NCI-H128 (cell line): ENCODE data around the gene ANKRD29.
"Not testable (repeated sequence)": the region's sequence is repeated elsewhere in the genome, so short reads cannot be mapped to it uniquely, and the experiment has no call there.

Experiments used
- DNase-seq: peaks from one replicate; lab custom pipeline; 2025; ENCODE audit not compliant: unreplicated experiment; lab: John Stamatoyannopoulos, UW

Gene ANKRD29

GRCh38 chr18:23617412-23618014 is 45.2 kb downstream of the ANKRD29 start:
- no peak for DNase-seq

- DNase-seq: no peak
These were observed 46.5 kb downstream of the ANKRD29 start for GRCh38 chr18:23616258-23616657.

GRCh38 chr18:23614891-23615290 is 47.8 kb downstream of the ANKRD29 start:
- no peak for DNase-seq

GRCh38 chr18:23614413-23614812 is 48.3 kb downstream of the ANKRD29 start:
- no peak for DNase-seq

- not testable (repeated sequence) for DNase-seq
These were observed 49.6 kb downstream of the ANKRD29 start for GRCh38 chr18:23613091-23613475.

- DNase-seq: no peak
These were observed 50.1 kb downstream of the ANKRD29 start for GRCh38 chr18:23612434-23613090.

GRCh38 chr18:23609390-23610023 is 53.2 kb downstream of the ANKRD29 start:
- no peak for DNase-seq

GRCh38 chr18:23608211-23608610 is 54.5 kb downstream of the ANKRD29 start:
- no peak for DNase-seq

GRCh38 chr18:23605941-23606340 is 56.8 kb downstream of the ANKRD29 start:
- DNase-seq: no peak

- no peak for DNase-seq
These were observed 62.9 kb downstream of the ANKRD29 start for GRCh38 chr18:23599809-23600208.

GRCh38 chr18:23596183-23596582 is 66.5 kb downstream of the ANKRD29 start:
- no peak for DNase-seq

GRCh38 chr18:23595591-23595990 is 67.1 kb downstream of the ANKRD29 start:
- no peak for DNase-seq

GRCh38 chr18:23593720-23594119 is 69.0 kb downstream of the ANKRD29 start:
- DNase-seq: no peak

- no peak for DNase-seq
These were observed 69.8 kb downstream of the ANKRD29 start for GRCh38 chr18:23592911-23593310.

- no peak for DNase-seq
These were observed 71.7 kb downstream of the ANKRD29 start for GRCh38 chr18:23591011-23591410.

GRCh38 chr18:23588836-23589560 is 73.7 kb downstream of the ANKRD29 start:
- no peak for DNase-seq

- DNase-seq: no peak
These were observed 75.5 kb downstream of the ANKRD29 start for GRCh38 chr18:23587220-23587642.

- DNase-seq: peak; percentile 76
These were observed 76.2 kb downstream of the ANKRD29 start, which contains the start of gene NPC1 for GRCh38 chr18:23586249-23587196. Gene NPC1 (minus strand): TSS chr18:23586506. CDS start chr18:23586343, 163 bp downstream.

GRCh38 chr18:23585897-23586248 is 76.8 kb downstream of the ANKRD29 start:
- DNase-seq: no peak

GRCh38 chr18:23585007-23585871 is 77.5 kb downstream of the ANKRD29 start:
- no peak for DNase-seq
